Measurements from ENCODE around the gene RAD51AP1.

The RAD51AP1 gene

DNA sequence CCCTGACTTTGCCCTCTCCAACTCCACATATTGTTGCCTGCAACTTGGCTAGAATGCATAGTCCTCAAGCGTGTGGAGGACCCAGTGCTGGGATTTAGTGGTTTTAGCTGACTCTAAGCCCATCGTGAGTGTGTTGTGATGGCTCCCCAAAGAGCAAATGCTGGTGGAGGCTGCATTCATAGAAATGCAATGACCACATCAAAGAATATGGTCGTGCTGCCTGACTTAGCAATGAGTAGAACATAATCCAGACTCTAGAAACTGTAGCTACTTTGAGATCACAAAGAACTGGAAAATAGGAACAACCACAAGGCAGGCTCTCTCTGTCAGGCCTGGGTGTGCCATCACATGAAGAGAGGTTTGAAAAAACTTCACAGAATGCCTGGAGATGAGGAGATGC, 24.6 kb downstream of the RAD51AP1 start:
- Histone ChIP-seq H3K79me2 (ENCODE audit: insufficient read depth, low read length) (no peaks in the 10 kb centered on the region), H3K4me3 (ENCODE audit: low read length, poor library complexity, severe bottlenecking) (no peak overlapping the region), H2AFZ (ENCODE audit: low read length) (no peak overlapping the region), H3K4me1 (ENCODE audit: insufficient read depth, low read length, poor library complexity, severe bottlenecking) (peaks cover 6% of the 10 kb centered on the region), H4K20me1 (ENCODE audit: insufficient read depth, low read length, poor library complexity, severe bottlenecking) (no peaks in the 10 kb centered on the region), H3K9me3 (ENCODE audit: insufficient read depth, low read depth, low read length) (no peaks in the 10 kb centered on the region), H3K36me3 (ENCODE audit: insufficient read depth, low read length) (peaks cover 29% of the 10 kb centered on the region; the same call in 1 of the 2 replicates), H3F3A (ENCODE audit: low read depth) (no peaks in the 10 kb centered on the region), H3K27me3 (ENCODE audit: insufficient read depth, low read length, poor library complexity, severe bottlenecking) (no peaks in the 10 kb centered on the region), H3K4me2 (ENCODE audit: low read depth, low read length, poor library complexity, severe bottlenecking) (no peak overlapping the region), H3K9me2 (replicated peaks; ENCODE audit: low read depth, low read length) (no peaks in the 10 kb centered on the region), H3K9ac (ENCODE audit: low read depth, low read length, poor library complexity, severe bottlenecking) (no peak overlapping the region)
- no peak for TF ChIP-seq EZH2phosphoT487 (IDR thresholded peaks at IDR 0.05; ENCODE audit: borderline replicate concordance)
- TF ChIP-seq, protein P1, sequence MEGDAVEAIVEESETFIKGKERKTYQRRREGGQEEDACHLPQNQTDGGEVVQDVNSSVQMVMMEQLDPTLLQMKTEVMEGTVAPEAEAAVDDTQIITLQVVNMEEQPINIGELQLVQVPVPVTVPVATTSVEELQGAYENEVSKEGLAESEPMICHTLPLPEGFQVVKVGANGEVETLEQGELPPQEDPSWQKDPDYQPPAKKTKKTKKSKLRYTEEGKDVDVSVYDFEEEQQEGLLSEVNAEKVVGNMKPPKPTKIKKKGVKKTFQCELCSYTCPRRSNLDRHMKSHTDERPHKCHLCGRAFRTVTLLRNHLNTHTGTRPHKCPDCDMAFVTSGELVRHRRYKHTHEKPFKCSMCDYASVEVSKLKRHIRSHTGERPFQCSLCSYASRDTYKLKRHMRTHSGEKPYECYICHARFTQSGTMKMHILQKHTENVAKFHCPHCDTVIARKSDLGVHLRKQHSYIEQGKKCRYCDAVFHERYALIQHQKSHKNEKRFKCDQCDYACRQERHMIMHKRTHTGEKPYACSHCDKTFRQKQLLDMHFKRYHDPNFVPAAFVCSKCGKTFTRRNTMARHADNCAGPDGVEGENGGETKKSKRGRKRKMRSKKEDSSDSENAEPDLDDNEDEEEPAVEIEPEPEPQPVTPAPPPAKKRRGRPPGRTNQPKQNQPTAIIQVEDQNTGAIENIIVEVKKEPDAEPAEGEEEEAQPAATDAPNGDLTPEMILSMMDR (conservative IDR thresholded peaks at IDR 0.05; ENCODE audit: low read length), result no peak

DNA sequence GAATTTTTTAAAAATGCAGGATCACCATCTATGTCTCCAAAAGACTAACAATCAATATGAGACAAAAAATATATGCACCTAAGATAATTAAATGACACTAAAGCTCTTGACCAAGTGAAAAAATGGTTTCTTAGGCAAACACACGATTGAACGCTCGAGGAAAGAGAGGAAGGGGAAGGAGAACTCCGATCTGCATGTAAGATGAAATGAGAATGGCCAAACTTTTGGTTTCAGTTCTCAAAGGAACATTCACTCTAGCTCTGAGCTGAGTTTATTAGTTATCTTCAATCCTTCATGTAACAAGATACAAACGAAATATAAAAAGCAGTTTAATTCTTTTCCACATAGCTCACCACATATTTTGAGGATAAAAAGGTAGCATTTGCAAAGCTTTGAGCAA, 26.1 kb downstream of the RAD51AP1 start:
- no peaks in the 10 kb centered on the region for H4K20me1 ChIP-seq (ENCODE audit: insufficient read depth, low read length, poor library complexity, severe bottlenecking)
- H3K4me2 ChIP-seq (ENCODE audit: low read depth, low read length, poor library complexity, severe bottlenecking), result no peak overlapping the region
- H3K27me3 ChIP-seq (ENCODE audit: insufficient read depth, low read length, poor library complexity, severe bottlenecking), result no peaks in the 10 kb centered on the region
- no peak overlapping the region for H3K9ac ChIP-seq (ENCODE audit: low read depth, low read length, poor library complexity, severe bottlenecking)
- H3F3A ChIP-seq (ENCODE audit: low read depth), result no peaks in the 10 kb centered on the region
- H3K9me2 ChIP-seq (replicated peaks; ENCODE audit: low read depth, low read length), result no peaks in the 10 kb centered on the region
- no peaks in the 10 kb centered on the region for H3K79me2 ChIP-seq (ENCODE audit: insufficient read depth, low read length)
- no peaks in the 10 kb centered on the region for H3K9me3 ChIP-seq (ENCODE audit: insufficient read depth, low read depth, low read length)
- peaks cover 16% of the 10 kb centered on the region; the same call in 1 of the 2 replicates for H3K36me3 ChIP-seq (ENCODE audit: insufficient read depth, low read length)
- peaks cover 6% of the 10 kb centered on the region for H3K4me1 ChIP-seq (ENCODE audit: insufficient read depth, low read length, poor library complexity, severe bottlenecking)
- no peak overlapping the region for H3K4me3 ChIP-seq (ENCODE audit: low read length, poor library complexity, severe bottlenecking)
- H2AFZ ChIP-seq (ENCODE audit: low read length), result no peak overlapping the region
- TF ChIP-seq, protein P1 (conservative IDR thresholded peaks at IDR 0.05; ENCODE audit: low read length), result no peak
- no peak for TF ChIP-seq EZH2phosphoT487 (IDR thresholded peaks at IDR 0.05; ENCODE audit: borderline replicate concordance)

DNA sequence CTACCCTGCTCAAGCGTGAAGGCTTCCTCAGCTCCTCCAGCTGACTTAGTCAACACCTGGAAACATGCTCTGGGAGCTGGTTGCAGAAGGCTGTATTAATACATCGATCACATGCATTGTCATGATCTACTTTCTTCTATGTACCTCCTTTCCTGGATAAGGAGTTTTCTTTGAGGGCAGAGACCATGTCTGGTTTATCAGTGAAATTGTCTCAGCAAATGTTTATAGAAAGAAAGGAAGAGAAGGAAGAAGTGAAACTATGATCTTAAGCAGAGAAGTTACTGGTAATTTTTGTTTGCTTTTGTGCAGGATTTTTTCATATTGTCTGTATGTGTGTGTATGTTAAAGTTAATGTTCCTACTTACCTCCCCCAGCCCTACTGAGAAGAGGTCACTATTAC, 27.8 kb downstream of the RAD51AP1 start:
- H3K36me3 ChIP-seq (ENCODE audit: insufficient read depth, low read length), result peaks cover 3% of the 10 kb centered on the region; the same call in 1 of the 2 replicates
- H4K20me1 ChIP-seq (ENCODE audit: insufficient read depth, low read length, poor library complexity, severe bottlenecking), result no peaks in the 10 kb centered on the region
- H2AFZ ChIP-seq (ENCODE audit: low read length), result no peak overlapping the region
- TF ChIP-seq, protein P1 (conservative IDR thresholded peaks at IDR 0.05; ENCODE audit: low read length), result no peak
- TF ChIP-seq EZH2phosphoT487 (IDR thresholded peaks at IDR 0.05; ENCODE audit: borderline replicate concordance), result no peak
- H3K9me3 ChIP-seq (ENCODE audit: insufficient read depth, low read depth, low read length), result no peaks in the 10 kb centered on the region
- H3K79me2 ChIP-seq (ENCODE audit: insufficient read depth, low read length), result no peaks in the 10 kb centered on the region
- no peaks in the 10 kb centered on the region for H3K9me2 ChIP-seq (replicated peaks; ENCODE audit: low read depth, low read length)
- no peak overlapping the region for H3K4me2 ChIP-seq (ENCODE audit: low read depth, low read length, poor library complexity, severe bottlenecking)
- no peaks in the 10 kb centered on the region for H3F3A ChIP-seq (ENCODE audit: low read depth)
- no peak overlapping the region for H3K4me3 ChIP-seq (ENCODE audit: low read length, poor library complexity, severe bottlenecking)
- H3K27me3 ChIP-seq (ENCODE audit: insufficient read depth, low read length, poor library complexity, severe bottlenecking), result no peaks in the 10 kb centered on the region
- peaks cover 6% of the 10 kb centered on the region for H3K4me1 ChIP-seq (ENCODE audit: insufficient read depth, low read length, poor library complexity, severe bottlenecking)
- H3K9ac ChIP-seq (ENCODE audit: low read depth, low read length, poor library complexity, severe bottlenecking), result no peak overlapping the region
